K562 (cell line): Measurements from ENCODE around the gene MBOAT2. TPM values are rescaled to one million over a fixed set of nuclear protein-coding genes. Genes with fewer than 3 reads are reported as not detected.

ENCODE experiments used
- ARID1B ChIP-seq: fragments of 450-650 bp; IDR thresholded peaks from 2 replicates; pipeline ENCODE4 v1.6.1; 2016; ENCODE audit warnings: antibody characterized with exemption, mild to moderate bottlenecking, inconsistent platforms
- CBFA2T2 ChIP-seq: fragments of 450-650 bp; conservative IDR thresholded peaks from 2 replicates; pipeline ENCODE4 v1.6.1; 2017; ENCODE audit warnings: mild to moderate bottlenecking
- CXXC5 ChIP-seq: fragments of 250-450 bp; sonication (Bioruptor Pico); IDR thresholded peaks from 2 replicates; pipeline ENCODE4 v1.8.0; 2022; ENCODE audit warnings: inconsistent platforms, mild to moderate bottlenecking, moderate library complexity
- EP300 ChIP-seq: IDR thresholded peaks from 2 replicates; pipeline ENCODE4 v1.6.1; 2012; ENCODE audit warnings: low read length, improper control_type of control experiment
- FIP1L1 ChIP-seq: fragments of 200-400 bp; formaldehyde crosslinking; IDR thresholded peaks from 2 replicates; pipeline ENCODE4 v1.6.1; 2018; ENCODE audit warnings: mild to moderate bottlenecking, low read depth, low read length; ENCODE audit not compliant: poor library complexity, severe bottlenecking
- GATAD2A ChIP-seq: fragments of 450-650 bp; IDR thresholded peaks from 2 replicates; pipeline ENCODE4 v1.6.1; 2017
- NCOA4 ChIP-seq: fragments of 450-650 bp; IDR thresholded peaks from 2 replicates; pipeline ENCODE4 v1.6.1; 2018; ENCODE audit warnings: mild to moderate bottlenecking; ENCODE audit not compliant: partially characterized antibody
- NFXL1 ChIP-seq: fragments of 450-650 bp; formaldehyde crosslinking; IDR thresholded peaks from 2 replicates; pipeline ENCODE4 v1.4.0; 2021; ENCODE audit warnings: mild to moderate bottlenecking
- POLR2A ChIP-seq: fragments of 450-650 bp; conservative IDR thresholded peaks from 2 replicates; pipeline ENCODE4 v1.6.1; 2016
- RCOR1 ChIP-seq, 2 experiments: IDR thresholded peaks; 2 replicates each; pipeline ENCODE4 v1.6.1; 2012; ENCODE audit warnings: low read depth in 2 of 2, low read length in 2 of 2, borderline replicate concordance in 1 of 2, improper control_type of control experiment in 1 of 2
- SFPQ ChIP-seq: fragments of 200-400 bp; formaldehyde crosslinking; IDR thresholded peaks from 2 replicates; pipeline ENCODE4 v1.6.1; 2017; ENCODE audit warnings: mild to moderate bottlenecking, low read depth, low read length, moderate library complexity
- SRSF1 ChIP-seq: fragments of 200-400 bp; formaldehyde crosslinking; IDR thresholded peaks from 2 replicates; pipeline ENCODE4 v1.6.1; 2017; ENCODE audit warnings: mild to moderate bottlenecking, low read depth, low read length, moderate library complexity
- STAT5A ChIP-seq: IDR thresholded peaks from 2 replicates; pipeline ENCODE4 v1.6.1; 2012; ENCODE audit warnings: low read length, inconsistent platforms, borderline replicate concordance
- TAL1 ChIP-seq: fragments of 450-650 bp; IDR thresholded peaks from 2 replicates; pipeline ENCODE4 v1.6.1; 2016; ENCODE audit warnings: mild to moderate bottlenecking
- TFAM ChIP-seq: fragments of 250-450 bp; sonication (Bioruptor Pico); conservative IDR thresholded peaks from 2 replicates; pipeline ENCODE4 v1.5.0; 2021; ENCODE audit warnings: mild to moderate bottlenecking, moderate library complexity
- ZBTB40 ChIP-seq, 2 experiments: fragments of 450-650 bp in 1 of 2; sonication (generic) in 1 of 2; formaldehyde crosslinking in 1 of 2; IDR thresholded peaks; 2 replicates each; pipeline versions ENCODE4 v1.7.1 to v1.9.0; 2016 to 2022; ENCODE audit warnings: inconsistent platforms in 1 of 2, mild to moderate bottlenecking in 1 of 2, missing genetic modification reagents in 1 of 2
- polyA plus RNA-seq, 8 experiments: library from polyadenylated mRNA; depleted of rRNA in 4 of 8; stranded (reverse) in 5 of 8; unstranded in 3 of 8; fragments of >200 nt; fragmentation: Nextera tagmentation in 2 of 8; fragmentation: Illumina TruSeq in 1 of 8; extraction: Ambion mirVana in 2 of 8; extraction: Trizol in 1 of 8; gene quantifications; 2 replicates each; pipeline versions ENCODE4 v1.2.1 to v1.2.3, GENCODE V29; 2011 to 2014; ENCODE audit warnings: inconsistent platforms in 1 of 8, missing spikeins in 1 of 8
- total RNA-seq, 7 experiments: library from RNA; depleted of rRNA in 6 of 7; stranded (reverse); fragments of >200 nt in 6 of 7; fragmentation: Illumina TruSeq in 2 of 7; extraction: Trizol in 2 of 7; gene quantifications; 2 replicates each; pipeline versions ENCODE4 v1.2.1 to v1.2.3, GENCODE V29; 2011 to 2021; ENCODE audit warnings: low replicate concordance in 1 of 7

Gene MBOAT2
- total and polyA plus RNA-seq, 9 of the 15 experiments (the other 6 are each of a cell fraction or from before 2014, with no cell fraction given), result 8.4 to 122 (median 27.6) TPM

GRCh38 chr2:9033385-9034168 lies 30.1 kb upstream of the MBOAT2 start (continued):
- peak; percentile 30; the same call in 1 of the 2 replicates for TF ChIP-seq ZBTB40 (IDR thresholded peaks at IDR 0.05)
- TF ChIP-seq ZBTB40 (CRISPR knock-in tag; IDR thresholded peaks at IDR 0.05), result no peak
- TF ChIP-seq FIP1L1, result no peak
- TF ChIP-seq SRSF1, result no peak
- TF ChIP-seq EP300, result peak; percentile 58; the same call in 1 of the 2 replicates
- no peak for TF ChIP-seq TFAM (CRISPR knock-in tag)
- peak; percentile 54 for TF ChIP-seq STAT5A
- peak; percentile 18; the same call in 1 of the 2 replicates for TF ChIP-seq TAL1
- TF ChIP-seq ARID1B, result peak; percentile 56
- TF ChIP-seq CXXC5 (CRISPR knock-in tag), result 0 out of 2 replicates have a peak, but pooled peaks have one; percentile 19
- TF ChIP-seq NFXL1 (CRISPR knock-in tag), result no peak
- peak; percentile 17; the same call in 1 of the 2 replicates for TF ChIP-seq CBFA2T2
- peak in 1 of 2 experiments; percentile 14; a peak in 1 of 4 replicates for TF ChIP-seq RCOR1 (IDR thresholded peaks at IDR 0.05; ENCODE audit: borderline replicate concordance in 1 of 2, low read depth in 2 of 2, low read length in 2 of 2)
- peak; percentile 38 for TF ChIP-seq NCOA4
- 0 out of 2 replicates have a peak, but pooled peaks have one; percentile 28 for TF ChIP-seq POLR2A
- TF ChIP-seq GATAD2A, result no peak
- TF ChIP-seq SFPQ, result no peak
